ENCODE measurements around the gene LRTM1. TPM values are rescaled to one million over a fixed set of nuclear protein-coding genes. Genes with fewer than 3 reads are reported as not detected.

LRTM1 gene
- total RNA-seq, 1 donor from 2014 or later, result not detected

- ATAC-seq, result no peak
- DNase-seq (ENCODE audit: low spot score), result no peak
- intact Hi-C loops (cut with DNase I), result no loop called here
Measured at GRCh38 chr3:54901906-54902685, 25.8 kb downstream of the LRTM1 start.

- DNase-seq (ENCODE audit: low spot score), result no peak
- no peak for ATAC-seq
Measured at GRCh38 chr3:54900838-54901591, 26.8 kb downstream of the LRTM1 start.

GRCh38 chr3:54899273-54899672, 28.6 kb downstream of the LRTM1 start:
- intact Hi-C loops (cut with DNase I), result no loop called here
- ATAC-seq (no peak), DNase-seq (ENCODE audit: low spot score) (no peak)

More at GRCh38 chr3:54900838-54901591, 26.8 kb downstream of the LRTM1 start:
- intact Hi-C loops (cut with DNase I), result no loop called here

- DNase-seq (ENCODE audit: low spot score) (no peak), ATAC-seq (no peak)
- intact Hi-C loops (cut with DNase I), result no loop called here
Measured at GRCh38 chr3:54897028-54897711, 30.7 kb downstream of the LRTM1 start.

- DNase-seq (ENCODE audit: low spot score) (no peak), ATAC-seq (no peak)
- intact Hi-C loops (cut with DNase I), result no loop called here
Measured at GRCh38 chr3:54895613-54896012, 32.2 kb downstream of the LRTM1 start.

- ATAC-seq (no peak), DNase-seq (ENCODE audit: low spot score) (no peak)
- intact Hi-C loops (cut with DNase I), result no loop called here
Measured at GRCh38 chr3:54892168-54892567, 35.7 kb downstream of the LRTM1 start.

- intact Hi-C loops (cut with DNase I), result no loop called here
- ATAC-seq (peak; percentile 98), DNase-seq (ENCODE audit: low spot score) (peak; percentile 79)
Measured at GRCh38 chr3:54891540-54891897, 36.3 kb downstream of the LRTM1 start.

GRCh38 chr3:54889731-54890130, 38.1 kb downstream of the LRTM1 start:
- ATAC-seq (no peak), DNase-seq (ENCODE audit: low spot score) (no peak)
- intact Hi-C loops (cut with DNase I), result no loop called here

- no peak for ATAC-seq
- intact Hi-C loops (cut with DNase I), result no loop called here
- no peak for DNase-seq (ENCODE audit: low spot score)
Measured at GRCh38 chr3:54888873-54889272, 39.0 kb downstream of the LRTM1 start.

GRCh38 chr3:54888162-54888561, 39.7 kb downstream of the LRTM1 start:
- ATAC-seq, result no peak
- intact Hi-C loops (cut with DNase I), result no loop called here
- no peak for DNase-seq (ENCODE audit: low spot score)

- ATAC-seq (peak; percentile 92), DNase-seq (ENCODE audit: low spot score) (no peak)
- intact Hi-C loops (cut with DNase I), result no loop called here
Measured at GRCh38 chr3:54882129-54882833, 45.6 kb downstream of the LRTM1 start.

- DNase-seq (ENCODE audit: low spot score), result no peak
- intact Hi-C loops (cut with DNase I), result no loop called here
- ATAC-seq, result no peak
Measured at GRCh38 chr3:54878145-54878544, 49.7 kb downstream of the LRTM1 start.

- intact Hi-C loops (cut with DNase I), result no loop called here
- ATAC-seq, result no peak
- no peak for DNase-seq (ENCODE audit: low spot score)
Measured at GRCh38 chr3:54877730-54878129, 50.1 kb downstream of the LRTM1 start.

- DNase-seq (ENCODE audit: low spot score) (no peak), ATAC-seq (no peak)
- intact Hi-C loops (cut with DNase I), result no loop called here
Measured at GRCh38 chr3:54876694-54877093, 51.2 kb downstream of the LRTM1 start.

- DNase-seq (ENCODE audit: low spot score), result no peak
- intact Hi-C loops (cut with DNase I), result no loop called here
Measured at GRCh38 chr3:54875596-54876268, 52.1 kb downstream of the LRTM1 start.

GRCh38 chr3:54874816-54875556, 52.9 kb downstream of the LRTM1 start:
- ATAC-seq, result no peak
- intact Hi-C loops (cut with DNase I), result no loop called here
- DNase-seq (ENCODE audit: low spot score), result no peak

More at GRCh38 chr3:54875596-54876268, 52.1 kb downstream of the LRTM1 start:
- no peak for ATAC-seq

- ATAC-seq, result no peak
- DNase-seq (ENCODE audit: low spot score), result no peak
- intact Hi-C loops (cut with DNase I), result no loop called here
Measured at GRCh38 chr3:54873059-54874010, 54.5 kb downstream of the LRTM1 start.
